ENCODE measurements around the gene LRP1B.

The LRP1B gene

DNA sequence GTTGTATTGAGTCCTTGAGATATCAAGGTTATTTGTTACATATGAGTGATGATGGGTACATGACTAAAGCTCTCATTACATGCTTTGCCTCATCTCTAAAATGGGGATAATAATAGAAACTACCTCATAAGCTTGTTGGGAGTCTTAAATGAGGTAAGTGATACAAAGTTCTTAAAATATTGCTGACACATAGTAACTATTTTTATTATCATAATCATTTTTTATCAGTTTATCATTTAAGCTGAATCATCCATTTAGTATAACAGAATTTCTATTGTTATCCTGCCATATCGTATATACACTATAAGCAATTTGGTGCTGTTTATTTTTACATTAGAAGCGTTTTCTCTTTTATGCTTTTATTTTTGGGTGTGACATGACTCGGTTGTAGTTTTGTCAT, 871.1 kb downstream of the LRP1B start:
- TF ChIP-seq, protein P1, sequence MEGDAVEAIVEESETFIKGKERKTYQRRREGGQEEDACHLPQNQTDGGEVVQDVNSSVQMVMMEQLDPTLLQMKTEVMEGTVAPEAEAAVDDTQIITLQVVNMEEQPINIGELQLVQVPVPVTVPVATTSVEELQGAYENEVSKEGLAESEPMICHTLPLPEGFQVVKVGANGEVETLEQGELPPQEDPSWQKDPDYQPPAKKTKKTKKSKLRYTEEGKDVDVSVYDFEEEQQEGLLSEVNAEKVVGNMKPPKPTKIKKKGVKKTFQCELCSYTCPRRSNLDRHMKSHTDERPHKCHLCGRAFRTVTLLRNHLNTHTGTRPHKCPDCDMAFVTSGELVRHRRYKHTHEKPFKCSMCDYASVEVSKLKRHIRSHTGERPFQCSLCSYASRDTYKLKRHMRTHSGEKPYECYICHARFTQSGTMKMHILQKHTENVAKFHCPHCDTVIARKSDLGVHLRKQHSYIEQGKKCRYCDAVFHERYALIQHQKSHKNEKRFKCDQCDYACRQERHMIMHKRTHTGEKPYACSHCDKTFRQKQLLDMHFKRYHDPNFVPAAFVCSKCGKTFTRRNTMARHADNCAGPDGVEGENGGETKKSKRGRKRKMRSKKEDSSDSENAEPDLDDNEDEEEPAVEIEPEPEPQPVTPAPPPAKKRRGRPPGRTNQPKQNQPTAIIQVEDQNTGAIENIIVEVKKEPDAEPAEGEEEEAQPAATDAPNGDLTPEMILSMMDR (IDR thresholded peaks at IDR 0.05; ENCODE audit: control insufficient read depth, extremely low read depth, insufficient read depth), result no peak
- DNase-seq (ENCODE audit: low read depth), result no peak
- no peak overlapping the region for H3K4me3 ChIP-seq (ENCODE audit: low read depth, low read length)

DNA sequence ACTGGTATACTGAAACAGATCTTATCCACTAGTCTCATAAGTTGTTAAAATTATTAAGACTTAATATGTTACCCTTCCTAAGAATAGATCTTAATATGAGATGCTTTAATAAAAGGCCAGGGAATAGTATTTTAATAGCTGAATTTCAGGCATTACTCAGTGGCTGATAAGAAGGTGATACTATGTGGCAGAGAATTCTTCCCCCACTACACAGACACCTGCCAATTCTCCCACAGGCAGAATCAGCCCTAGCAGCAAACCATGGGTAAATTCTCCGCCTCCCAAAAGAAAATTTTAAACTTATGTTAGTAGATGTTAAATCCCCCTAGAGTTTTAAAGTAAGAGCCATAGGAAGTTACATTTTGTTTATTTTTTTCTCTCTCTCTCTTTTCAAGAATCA, 888.8 kb downstream of the LRP1B start:
- H3K4me3 ChIP-seq (ENCODE audit: low read depth, low read length), result no peak overlapping the region
- TF ChIP-seq, protein P1 (IDR thresholded peaks at IDR 0.05; ENCODE audit: control insufficient read depth, extremely low read depth, insufficient read depth), result no peak
- no peak for DNase-seq (ENCODE audit: low read depth)

DNA sequence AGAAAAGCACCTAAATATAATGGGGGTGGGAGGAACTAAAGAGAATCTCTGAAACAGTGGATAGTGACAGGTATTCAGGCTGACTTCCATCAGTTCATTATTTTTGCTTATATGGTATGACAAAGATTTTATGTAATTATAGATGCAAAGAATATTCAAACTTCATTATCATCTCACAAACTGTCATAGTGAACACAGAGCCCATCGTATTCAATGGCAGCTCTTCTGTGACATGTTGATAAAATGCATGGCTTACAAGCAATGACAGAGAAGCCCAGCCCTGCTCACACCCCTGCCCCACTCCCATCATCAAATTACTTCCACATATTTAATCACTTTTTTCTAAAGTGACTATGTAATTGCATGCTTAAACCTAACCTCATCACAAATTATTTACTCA, 904.3 kb downstream of the LRP1B start:
- DNase-seq (ENCODE audit: low read depth), result no peak
- H3K4me3 ChIP-seq (ENCODE audit: low read depth, low read length), result no peak overlapping the region
- TF ChIP-seq, protein P1 (IDR thresholded peaks at IDR 0.05; ENCODE audit: control insufficient read depth, extremely low read depth, insufficient read depth), result no peak

DNA sequence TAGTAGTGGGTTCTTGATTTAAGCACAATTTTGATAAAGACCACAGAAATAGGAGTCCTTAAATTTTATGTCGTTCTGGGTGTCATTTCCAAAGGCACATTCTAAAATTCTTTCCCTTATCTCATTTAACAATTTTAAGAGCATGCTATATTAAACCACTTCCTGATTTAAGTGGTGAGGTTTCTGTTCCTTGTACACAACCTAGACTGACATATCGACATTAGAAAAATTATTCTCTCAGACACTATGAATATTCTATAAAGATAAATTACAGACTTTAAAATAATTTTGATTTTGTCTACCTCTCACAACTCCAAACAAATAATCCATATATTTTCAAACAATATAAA, 923.8 kb downstream of the LRP1B start:
- TF ChIP-seq, protein P1 (IDR thresholded peaks at IDR 0.05; ENCODE audit: control insufficient read depth, extremely low read depth, insufficient read depth), result no peak
- H3K4me3 ChIP-seq (ENCODE audit: low read depth, low read length), result no peak overlapping the region
- no peak for DNase-seq (ENCODE audit: low read depth)

DNA sequence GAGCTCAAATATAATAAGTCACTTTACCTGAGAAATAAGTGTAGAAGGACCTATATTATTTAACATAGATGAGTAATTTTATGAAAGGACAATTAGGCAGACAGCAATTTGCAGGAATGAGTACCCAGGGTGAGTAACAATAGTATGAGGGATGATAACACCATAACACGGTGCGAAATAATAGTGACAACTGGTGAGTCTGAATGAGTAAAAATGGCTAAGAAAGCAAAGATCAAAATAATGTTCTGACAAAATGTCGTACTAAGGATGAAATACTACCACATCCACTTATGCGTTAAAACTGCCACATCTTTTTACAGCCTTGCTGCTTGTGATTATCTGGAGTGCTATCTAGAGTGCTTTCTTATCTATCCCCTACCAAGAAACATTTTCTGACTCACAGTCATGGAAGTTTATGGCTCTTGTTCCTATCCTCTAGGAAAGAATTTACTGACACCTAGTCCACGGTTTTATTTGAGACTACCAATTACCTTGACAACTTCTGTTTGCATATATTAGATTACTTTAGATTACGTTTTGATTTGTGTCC, 929.7 kb downstream of the LRP1B start:
- no peak for DNase-seq (ENCODE audit: low read depth)
- TF ChIP-seq, protein P1 (IDR thresholded peaks at IDR 0.05; ENCODE audit: control insufficient read depth, extremely low read depth, insufficient read depth), result no peak
- H3K4me3 ChIP-seq (ENCODE audit: low read depth, low read length), result no peak overlapping the region

DNA sequence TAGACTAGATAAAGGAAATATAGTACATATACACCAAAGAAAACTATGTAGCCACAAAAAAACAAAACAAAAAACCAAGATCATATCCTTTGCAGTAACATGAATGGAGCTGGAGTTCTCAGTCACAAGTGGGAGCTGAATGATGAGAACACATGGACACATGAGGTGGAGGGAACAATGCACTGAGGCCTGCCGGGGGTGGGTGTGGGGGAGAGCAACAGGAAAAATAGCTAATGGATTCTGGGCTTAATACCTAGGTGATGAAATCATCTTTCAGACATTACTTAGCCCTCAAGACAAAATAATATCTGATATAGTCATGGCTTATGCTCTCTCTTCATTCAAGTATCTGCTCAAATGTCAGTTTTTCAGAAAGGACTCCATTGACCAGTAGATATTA, 930.6 kb downstream of the LRP1B start:
- no peak overlapping the region for H3K4me3 ChIP-seq (ENCODE audit: low read depth, low read length)
- no peak for DNase-seq (ENCODE audit: low read depth)
- TF ChIP-seq, protein P1 (IDR thresholded peaks at IDR 0.05; ENCODE audit: control insufficient read depth, extremely low read depth, insufficient read depth), result no peak

DNA sequence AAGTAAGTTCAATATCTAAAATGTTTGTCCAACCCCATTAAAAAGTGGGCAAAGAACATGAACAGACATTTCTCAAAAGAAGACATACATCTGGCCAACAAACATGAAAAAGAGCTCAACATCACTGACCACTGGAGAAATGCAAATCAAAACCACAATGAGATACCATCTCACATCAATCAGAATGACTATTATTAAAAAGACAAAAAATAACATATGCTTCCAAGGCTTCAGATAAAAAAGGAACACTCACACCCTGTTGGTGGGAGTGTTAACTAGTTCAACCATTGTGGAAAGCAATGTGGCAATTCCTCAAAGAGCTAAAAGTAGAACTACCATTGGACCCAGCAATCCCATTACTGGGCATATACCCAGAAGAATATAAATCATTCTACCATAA, 931.1 kb downstream of the LRP1B start:
- H3K4me3 ChIP-seq (ENCODE audit: low read depth, low read length), result no peak overlapping the region
- DNase-seq (ENCODE audit: low read depth), result no peak
- TF ChIP-seq, protein P1 (IDR thresholded peaks at IDR 0.05; ENCODE audit: control insufficient read depth, extremely low read depth, insufficient read depth), result no peak

Data from LNCaP clone FGC (cell line).